Measurements from ENCODE around the gene CYP46A1.

DNA sequence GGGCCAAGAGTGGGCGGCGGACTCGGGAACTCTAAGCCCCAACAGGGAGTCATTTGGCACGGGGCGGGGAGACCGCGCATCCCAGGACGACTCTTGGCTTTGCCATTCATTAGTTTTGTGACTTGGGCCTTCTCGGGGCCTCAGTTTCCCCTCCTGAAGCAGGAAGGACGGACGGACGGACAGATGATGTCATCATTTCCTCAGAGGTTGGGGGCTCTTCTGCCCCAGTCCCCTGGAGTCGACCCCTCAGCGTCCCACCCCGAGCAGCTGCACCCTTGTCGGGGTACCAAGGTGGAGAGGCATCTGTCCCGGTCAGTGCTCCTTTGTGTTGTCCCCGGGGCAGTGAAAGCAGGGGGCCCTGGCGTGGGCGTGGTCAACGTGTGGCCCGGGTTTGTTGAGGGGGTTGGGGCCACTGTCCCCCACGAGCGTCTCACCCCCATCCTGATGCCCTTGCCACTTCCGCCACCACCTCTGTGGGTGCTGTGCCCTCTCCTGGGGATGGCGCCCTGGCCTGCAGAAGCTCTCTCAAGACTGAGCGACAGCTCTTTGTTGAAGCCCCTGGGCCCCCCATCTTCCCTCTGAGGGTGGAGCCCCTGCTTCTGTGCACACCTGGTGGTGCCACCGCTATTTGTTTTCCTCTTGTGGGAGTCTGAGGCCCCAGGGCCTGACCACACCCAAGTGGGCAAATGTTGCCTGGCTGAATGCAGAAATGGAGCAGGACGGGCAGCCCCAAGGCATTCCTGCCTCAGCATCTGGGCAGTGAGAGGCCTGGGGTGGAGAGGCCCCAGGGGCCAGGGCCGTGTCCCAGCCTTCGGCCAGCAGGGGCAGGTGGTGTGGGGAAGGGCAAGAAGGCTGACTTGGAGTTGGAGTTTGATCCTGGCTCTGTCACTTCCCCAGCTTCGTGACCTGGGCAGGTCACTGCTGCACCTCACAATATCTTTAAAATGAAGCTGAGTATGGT, 38.3 kb upstream of the CYP46A1 start:
- TF ChIP-seq CTCF (IDR thresholded peaks at IDR 0.05) (no peak), POLR2A (IDR thresholded peaks at IDR 0.05) (no peak)
